NCI-H1417 (cell line): ENCODE measurements around the gene DRC1.

Experiments used
- DNase-seq, 3 experiments: peaks; one replicate each; lab custom pipeline; 2025; lab: John Stamatoyannopoulos, UW

The DRC1 gene

GRCh38 chr2:26448651-26449050, 46.9 kb downstream of the DRC1 start:
- no peak for DNase-seq

- no peak for DNase-seq
These were observed 47.7 kb downstream of the DRC1 start for GRCh38 chr2:26449278-26450030.

- no peak for DNase-seq
These were observed 48.4 kb downstream of the DRC1 start for GRCh38 chr2:26450031-26450635.

GRCh38 chr2:26451700-26452099, 50.0 kb downstream of the DRC1 start:
- DNase-seq: no peak

GRCh38 chr2:26453421-26454329, 52.0 kb downstream of the DRC1 start:
- no peak for DNase-seq

- DNase-seq: no peak
These were observed 52.9 kb downstream of the DRC1 start for GRCh38 chr2:26454561-26455001.

- peak in 1 of 3 experiments; percentile 28 for DNase-seq
These were observed 53.4 kb downstream of the DRC1 start for GRCh38 chr2:26455037-26455669.

GRCh38 chr2:26455670-26456439, 54.1 kb downstream of the DRC1 start:
- no peak for DNase-seq

GRCh38 chr2:26456440-26457250, 54.9 kb downstream of the DRC1 start:
- DNase-seq: no peak

- peak in 2 of 3 experiments; percentile 37 to 76 for DNase-seq
These were observed 55.5 kb downstream of the DRC1 start for GRCh38 chr2:26457251-26457666.

- DNase-seq: no peak
These were observed 56.1 kb downstream of the DRC1 start for GRCh38 chr2:26457695-26458364.

- no peak for DNase-seq
These were observed 56.8 kb downstream of the DRC1 start for GRCh38 chr2:26458365-26459042.

GRCh38 chr2:26459991-26460612, 58.4 kb downstream of the DRC1 start:
- no peak for DNase-seq

- DNase-seq: no peak
These were observed 58.9 kb downstream of the DRC1 start for GRCh38 chr2:26460613-26461031.

GRCh38 chr2:26461601-26462023, 59.9 kb downstream of the DRC1 start:
- no peak for DNase-seq

- no peak for DNase-seq
These were observed 60.4 kb downstream of the DRC1 start for GRCh38 chr2:26462100-26462499.

GRCh38 chr2:26462511-26463243, 61.0 kb downstream of the DRC1 start:
- peak in 2 of 3 experiments; percentile 24 to 39 for DNase-seq
